GM12864 (cell line): ENCODE results near the gene SORCS2.

Experiments
- DNase-seq: peaks from one replicate; pipeline ENCODE4 v3.0.0-alpha.2; 2011; ENCODE audit warnings: low read depth
- H3K4me3 ChIP-seq: 2 replicates; pipeline ENCODE4 v1.5.1; 2011; ENCODE audit warnings: mild to moderate bottlenecking, low read depth, low read length, control low read depth
- CTCF ChIP-seq: IDR thresholded peaks from 2 replicates; pipeline ENCODE4 v1.5.1; 2011; ENCODE audit warnings: low read depth, mild to moderate bottlenecking, moderate library complexity, low read length, control low read depth, inconsistent platforms; ENCODE audit errors: missing control alignments

SORCS2 gene

GRCh38 chr4:7366954-7367353 lies 174.6 kb downstream of the SORCS2 start:
- TF ChIP-seq CTCF: no peak
- no peak overlapping the region for H3K4me3 ChIP-seq
- no peak for DNase-seq

- no peak for TF ChIP-seq CTCF
- no peak overlapping the region for H3K4me3 ChIP-seq
- no peak for DNase-seq
Measured at GRCh38 chr4:7367406-7367805, 175.1 kb downstream of the SORCS2 start.

GRCh38 chr4:7367864-7368277 lies 175.5 kb downstream of the SORCS2 start:
- no peak for DNase-seq

GRCh38 chr4:7368296-7368695 lies 176.0 kb downstream of the SORCS2 start:
- no peak overlapping the region for H3K4me3 ChIP-seq
- no peak for DNase-seq
- no peak for TF ChIP-seq CTCF

More at GRCh38 chr4:7367864-7368277, 175.5 kb downstream of the SORCS2 start:
- no peak for TF ChIP-seq CTCF
- H3K4me3 ChIP-seq: no peak overlapping the region

- no peak for TF ChIP-seq CTCF
- no peak overlapping the region for H3K4me3 ChIP-seq
- DNase-seq: no peak
Measured at GRCh38 chr4:7369511-7369910, 177.2 kb downstream of the SORCS2 start.

DNA sequence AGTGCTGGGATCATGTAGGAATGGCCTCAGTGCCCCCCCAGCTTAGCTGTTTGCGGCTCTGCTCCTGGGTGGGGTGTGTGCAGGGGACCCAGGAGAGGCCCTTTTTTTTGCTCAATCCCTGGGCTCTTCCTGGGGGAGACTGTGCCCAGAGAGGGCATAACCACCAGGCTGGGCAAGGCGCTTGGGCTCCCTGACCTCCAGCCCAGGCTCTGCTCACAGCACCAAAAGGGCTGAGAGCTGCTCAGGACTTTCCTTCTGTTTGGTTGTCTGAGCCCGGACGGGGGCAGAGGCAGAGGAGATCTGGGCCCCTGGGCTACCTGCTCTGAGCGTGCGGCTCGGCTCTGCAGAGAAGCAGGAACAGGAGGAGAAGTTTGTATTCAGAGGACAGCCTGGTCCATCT lies 177.7 kb downstream of the SORCS2 start:
- no peak overlapping the region for H3K4me3 ChIP-seq
- DNase-seq: no peak
- no peak for TF ChIP-seq CTCF

DNA sequence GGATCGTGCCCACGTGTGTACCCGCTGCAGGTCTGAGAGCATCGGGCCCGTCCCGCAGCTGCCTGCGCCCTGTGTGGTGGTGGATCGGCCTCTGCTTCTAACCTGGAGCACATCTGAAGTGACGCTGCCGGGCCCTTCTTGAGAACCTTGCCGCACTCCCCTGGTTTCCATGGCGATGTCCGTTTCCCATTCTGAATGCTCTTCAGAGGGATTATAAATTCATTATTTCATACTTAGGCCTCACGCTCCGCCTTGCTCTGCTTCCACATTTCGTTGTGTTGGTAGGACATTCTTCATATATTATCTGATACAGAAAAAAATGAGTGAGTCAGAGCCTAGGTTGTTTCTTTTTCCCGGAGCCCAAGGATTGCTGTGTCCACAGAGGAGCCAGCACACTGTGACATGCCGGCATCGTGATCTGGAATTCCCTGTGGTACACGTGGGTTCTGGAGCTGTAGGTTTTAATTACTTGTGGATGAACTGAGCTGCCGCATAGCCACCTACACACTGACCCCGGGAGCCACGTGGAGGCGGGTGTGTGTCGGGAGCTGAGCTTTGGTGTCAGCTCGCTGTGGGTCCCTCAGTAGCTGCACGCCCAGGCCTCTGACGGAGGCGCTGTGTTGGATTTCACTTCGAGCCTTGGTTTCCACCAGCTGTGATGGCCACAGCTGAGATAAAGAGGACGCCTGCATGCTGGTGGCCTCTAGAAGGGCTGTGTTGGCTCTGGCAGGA lies 179.0 kb downstream of the SORCS2 start:
- no peak for TF ChIP-seq CTCF
- DNase-seq: no peak

More for the DNA sequence above, 179.0 kb downstream of the SORCS2 start:
- H3K4me3 ChIP-seq: no peak overlapping the region
